Pancreas (tissue), 10 donors: ENCODE results near the gene TCF7L2. TPM values are rescaled to one million over a fixed set of nuclear protein-coding genes. Genes with fewer than 3 reads are reported as not detected.

ENCODE experiments used
- ATAC-seq, 4 donors: fragments of 200-7000 bp; cut with Tn5 transposase; one replicate each; pipeline versions ENCODE4 v1.8.0 to v1.9.1; 2020; ENCODE audit warnings: mild to moderate bottlenecking in 4 of 4, moderate library complexity in 4 of 4
- DNase-seq, 6 donors: peaks; one replicate each; pipeline ENCODE4 v3.0.0-alpha.2; 2020
- FAIRE-seq: peaks from 2 replicates; lab custom pipeline; 2012; peaks lifted over from hg19 to GRCh38; lab: Jason Lieb, UNC
- H3K27ac ChIP-seq, 4 donors: fragments of 200-600 bp; sonication (generic); 1 replicate in 3 of 4; 2 replicates in 1 of 4; pipeline versions ENCODE4 v1.5.0 to v1.8.0; 2020
- H3K27me3 ChIP-seq, 4 donors: fragments of 200-600 bp; one replicate each; pipeline ENCODE4 v1.8.0; 2021
- H3K36me3 ChIP-seq, 3 donors: fragments of 200-600 bp; sonication (generic) in 1 of 3; one replicate each; pipeline versions ENCODE4 v1.5.0 to v1.8.0; 2020 to 2021
- H3K4me1 ChIP-seq, 3 donors: fragments of 200-600 bp; one replicate each; pipeline ENCODE4 v1.8.0; 2021
- H3K4me3 ChIP-seq, 4 donors: fragments of 200-600 bp; sonication (generic) in 2 of 4; one replicate each; pipeline versions ENCODE4 v1.5.0 to v1.8.0; 2020 to 2021
- H3K9me3 ChIP-seq, 4 donors: fragments of 200-600 bp; one replicate each; pipeline ENCODE4 v1.8.0; 2021
- WGBS, 2 donors: extraction: QIAGEN DNeasy Blood & Tissue Kit; methylation state at CpG; one replicate each; pipeline ENCODE4 v1.1.7; 2013; 5-methylcytosine and 5-hydroxymethylcytosine counted together
- intact Hi-C, 3 donors: fragments of 100-400 bp; cut with DNase I; formaldehyde crosslinking; loops; one replicate each; pipeline versions ENCODE4 v1.11.1 to v1.14.2; 2022
- polyA plus RNA-seq, 2 donors: library from polyadenylated mRNA; stranded (reverse); fragments of 200-250 nt; gene quantifications; one replicate each; pipeline ENCODE4 v1.2.3, GENCODE V29; 2013
- total RNA-seq, 6 donors: library from RNA; stranded (reverse); fragmentation: NEBNext Ultra II Directional in 4 of 6; extraction: Animal tissue kit (Norgen Biotek cat#: 25700) in 4 of 6; gene quantifications; one replicate each; pipeline versions ENCODE4 v1.2.1 to v1.2.4, GENCODE V29; 2021 to 2023
- TF ChIP-seq, protein P1 (sequence below), 4 donors: fragments of 200-600 bp; sonication (generic) in 3 of 4; IDR thresholded peaks; one replicate each; pipeline versions ENCODE4 v1.5.0 to v1.8.0; 2021; ENCODE audit warnings: antibody characterized with exemption in 4 of 4
- donor health status: healthy with polysubstance abuse.
- donor health status: DM: no; HTN: no; CAD: no; lungs with moderate emphysema.
- donor health status: DM: no; HTN: no; CAD: no.
- donor health status: control.
- donor health status: control.
- donor health status: Bipolar disorder and iron deficiency.
- donor health status: DM: yes; HTN: yes; CAD: no.
- donor health status: DM: no; HTN: no; CAD: no.
- donor health status: DM: no; HTN: no; CAD: no.
- donor health status: DM: yes; HTN: yes; CAD: no.

TCF7L2 gene
- total and polyA plus RNA-seq, 8 donors: 7.9 to 22.3 (median 11.6) TPM

DNA sequence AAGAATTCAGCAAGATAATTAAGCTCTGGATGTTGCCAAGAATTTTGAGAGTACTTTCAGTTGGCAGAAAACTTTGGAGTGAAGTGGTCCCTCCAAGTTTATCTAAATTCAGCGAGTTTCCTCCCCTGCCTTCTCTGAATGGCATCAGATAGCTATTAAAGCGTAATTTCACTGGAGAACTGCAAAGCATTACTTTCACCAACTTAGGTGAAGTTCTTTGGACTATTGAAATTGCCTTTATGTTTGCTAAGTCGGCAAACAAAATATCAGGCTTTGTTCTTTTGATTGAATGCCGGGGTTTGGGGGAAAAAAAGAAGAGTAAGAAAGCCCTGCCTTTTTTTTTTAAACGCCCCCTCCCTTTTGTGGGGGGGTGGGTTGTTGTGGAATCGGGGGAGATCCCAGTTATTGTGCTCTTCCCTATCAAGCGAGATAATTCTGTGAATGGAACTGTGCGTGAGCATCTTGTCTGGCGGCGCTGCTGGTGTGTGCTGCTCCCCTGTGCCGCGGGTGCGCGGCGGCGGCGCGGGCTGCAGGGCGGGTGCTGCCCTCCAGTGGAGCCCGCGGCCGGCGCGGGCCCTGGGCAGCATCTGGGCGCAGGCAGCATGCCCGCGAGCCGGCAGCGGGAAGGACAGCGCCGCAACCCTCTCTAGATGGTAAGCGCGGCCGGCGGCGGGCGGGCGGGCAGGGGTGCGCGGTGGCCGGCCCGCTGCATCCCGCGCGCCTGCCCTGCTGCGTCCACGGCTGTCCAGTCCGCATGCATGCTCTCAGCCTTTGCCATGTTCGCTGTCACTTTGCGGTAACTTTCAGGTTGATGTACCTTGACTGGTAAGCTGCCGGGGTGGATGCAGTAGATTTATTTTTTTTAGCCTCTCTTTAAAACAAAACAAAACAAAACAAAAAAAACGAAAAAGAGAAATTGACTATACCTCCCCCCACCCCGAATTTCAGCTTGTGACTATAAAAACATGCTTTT is 176.5 kb downstream of the TCF7L2 start:
- FAIRE-seq: no peak
- TF ChIP-seq, protein P1, sequence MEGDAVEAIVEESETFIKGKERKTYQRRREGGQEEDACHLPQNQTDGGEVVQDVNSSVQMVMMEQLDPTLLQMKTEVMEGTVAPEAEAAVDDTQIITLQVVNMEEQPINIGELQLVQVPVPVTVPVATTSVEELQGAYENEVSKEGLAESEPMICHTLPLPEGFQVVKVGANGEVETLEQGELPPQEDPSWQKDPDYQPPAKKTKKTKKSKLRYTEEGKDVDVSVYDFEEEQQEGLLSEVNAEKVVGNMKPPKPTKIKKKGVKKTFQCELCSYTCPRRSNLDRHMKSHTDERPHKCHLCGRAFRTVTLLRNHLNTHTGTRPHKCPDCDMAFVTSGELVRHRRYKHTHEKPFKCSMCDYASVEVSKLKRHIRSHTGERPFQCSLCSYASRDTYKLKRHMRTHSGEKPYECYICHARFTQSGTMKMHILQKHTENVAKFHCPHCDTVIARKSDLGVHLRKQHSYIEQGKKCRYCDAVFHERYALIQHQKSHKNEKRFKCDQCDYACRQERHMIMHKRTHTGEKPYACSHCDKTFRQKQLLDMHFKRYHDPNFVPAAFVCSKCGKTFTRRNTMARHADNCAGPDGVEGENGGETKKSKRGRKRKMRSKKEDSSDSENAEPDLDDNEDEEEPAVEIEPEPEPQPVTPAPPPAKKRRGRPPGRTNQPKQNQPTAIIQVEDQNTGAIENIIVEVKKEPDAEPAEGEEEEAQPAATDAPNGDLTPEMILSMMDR (IDR thresholded peaks at IDR 0.05): peak; percentile 63 to 76 (median 70)
- intact Hi-C loops: loop anchor here in 1 of 3 donors (10.0 kb wide), 1 partner anchor 172 kb away; the partner anchor contains the start of gene TCF7L2
- peak; percentile 54 to 91 (median 72) for DNase-seq
- H3K27me3 ChIP-seq: no peaks in the 10 kb centered on the region
- 6 to 9% methylated on average over 45 to 53 of the region's 53 CpGs for WGBS, 2 donors
- ATAC-seq: peak; percentile 99 to 100 (median 100)
- no peaks in the 10 kb centered on the region for H3K36me3 ChIP-seq
- no peaks in the 10 kb centered on the region for H3K9me3 ChIP-seq
- peaks cover 3 to 9% (median 4%) of the 10 kb centered on the region in 3 donors for H3K4me1 ChIP-seq
- H3K4me3 ChIP-seq: peak overlapping the region in 2 of 4 donors; percentile 25 to 34
- no peak overlapping the region for H3K27ac ChIP-seq

DNA sequence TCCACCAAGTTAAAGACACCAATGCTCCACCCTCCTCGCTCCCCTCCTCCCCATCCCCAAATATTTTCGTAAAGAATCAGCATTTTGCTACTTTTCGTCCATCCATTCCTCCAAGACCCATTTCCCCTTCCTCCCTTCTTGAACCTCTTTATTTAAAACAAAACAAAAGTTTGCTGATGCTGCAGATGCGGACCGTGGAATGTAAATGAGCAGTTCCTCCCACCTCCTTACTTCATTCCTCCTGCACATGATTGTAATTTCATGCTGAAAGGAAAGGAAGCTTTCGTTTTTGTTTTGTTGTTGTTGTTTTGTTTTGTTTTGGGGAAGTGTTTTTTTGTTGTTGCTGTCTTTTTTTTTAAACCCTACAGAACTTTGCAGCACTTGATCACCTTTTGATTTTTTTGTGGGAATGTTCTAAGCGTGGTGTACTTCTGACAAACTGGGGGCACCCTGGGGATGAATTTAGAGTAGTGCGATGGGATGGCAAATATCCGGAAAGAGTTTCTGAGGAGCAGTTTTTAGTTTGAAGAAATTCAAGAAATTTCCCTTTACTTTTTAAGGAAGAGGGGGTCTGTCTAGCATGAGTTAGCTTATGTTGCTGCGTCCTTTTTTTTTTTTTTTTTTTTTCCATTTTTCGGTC is 177.3 kb downstream of the TCF7L2 start:
- peaks cover 4 to 14% (median 11%) of the 10 kb centered on the region in 3 donors for H3K4me1 ChIP-seq
- DNase-seq: no peak
- no peaks in the 10 kb centered on the region for H3K27me3 ChIP-seq
- intact Hi-C loops: loop anchor here in 1 of 3 donors (10.0 kb wide), 1 partner anchor 173 kb away; the partner anchor contains the start of gene TCF7L2
- no peak for ATAC-seq
- FAIRE-seq: no peak
- H3K36me3 ChIP-seq: no peaks in the 10 kb centered on the region
- TF ChIP-seq, protein P1 (IDR thresholded peaks at IDR 0.05): no peak
- peak overlapping the region in 1 of 4 donors; percentile 25 for H3K4me3 ChIP-seq
- H3K9me3 ChIP-seq: no peaks in the 10 kb centered on the region
- H3K27ac ChIP-seq: no peak overlapping the region
- WGBS, 2 donors: 81 to 88% methylated on average over 11 of the region's 11 CpGs

DNA sequence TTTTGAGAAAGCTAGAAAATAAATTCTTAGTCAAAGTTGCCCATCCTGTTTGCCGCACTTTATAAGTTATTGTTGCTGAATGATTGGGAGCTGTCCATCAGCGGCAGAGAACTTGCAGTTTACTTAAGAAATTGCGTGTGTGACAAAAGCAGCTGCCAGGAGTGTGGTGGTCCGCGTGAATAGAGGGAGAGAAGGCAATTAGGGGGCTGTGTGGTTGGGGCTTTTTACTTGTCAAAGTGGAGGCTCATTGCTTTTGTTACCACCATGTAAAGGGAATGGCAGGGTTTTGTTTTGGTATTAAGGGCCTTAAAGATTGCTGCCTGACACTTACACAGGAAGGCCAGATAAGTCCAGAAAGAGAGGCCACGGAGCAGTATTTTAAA is 177.8 kb downstream of the TCF7L2 start:
- TF ChIP-seq, protein P1 (IDR thresholded peaks at IDR 0.05): no peak
- no peak for DNase-seq
- intact Hi-C loops: loop anchor here in 1 of 3 donors (10.0 kb wide), 1 partner anchor 173 kb away; the partner anchor contains the start of gene TCF7L2
- H3K4me1 ChIP-seq: peaks cover 4 to 14% (median 14%) of the 10 kb centered on the region in 3 donors
- H3K36me3 ChIP-seq: no peaks in the 10 kb centered on the region
- no peak for FAIRE-seq
- ATAC-seq: no peak
- H3K9me3 ChIP-seq: no peaks in the 10 kb centered on the region
- 94% methylated on average over 6 of the region's 6 CpGs for WGBS, 2 donors
- no peaks in the 10 kb centered on the region for H3K27me3 ChIP-seq
- no peak overlapping the region for H3K27ac ChIP-seq
- no peak overlapping the region for H3K4me3 ChIP-seq

DNA sequence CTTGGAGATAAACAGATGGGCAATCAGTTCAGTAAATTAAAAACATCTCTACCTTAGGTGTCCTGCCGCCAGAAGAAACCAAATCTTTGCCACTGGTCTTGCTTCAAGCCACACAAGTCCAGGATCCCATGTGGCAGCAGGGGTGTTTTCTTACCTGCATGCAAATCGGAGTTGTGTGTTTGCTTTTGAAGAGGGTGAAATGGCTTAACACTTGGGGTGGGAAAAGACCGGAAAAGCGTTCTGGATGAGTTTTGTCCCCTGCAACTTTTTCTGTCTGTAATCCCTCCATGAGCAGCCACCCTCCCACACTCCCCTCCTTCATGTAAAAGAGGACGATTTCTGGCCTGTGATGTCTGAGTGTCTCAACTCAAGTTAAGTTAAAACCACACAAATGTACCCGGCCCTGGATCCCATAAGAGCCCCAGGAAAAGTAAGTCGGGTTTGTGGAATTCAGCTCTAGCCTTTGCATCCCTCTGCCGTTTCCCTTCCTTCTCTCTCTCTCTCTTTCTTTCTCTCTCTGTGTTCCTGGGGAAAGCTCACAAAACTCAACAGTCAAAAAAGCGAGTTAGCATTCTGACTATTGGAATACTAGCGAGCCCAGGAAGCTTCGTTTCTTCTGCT is 178.5 kb downstream of the TCF7L2 start:
- 83% methylated on average over 11 of the region's 11 CpGs for WGBS, 2 donors
- DNase-seq: no peak
- FAIRE-seq: no peak
- no peak overlapping the region for H3K27ac ChIP-seq
- intact Hi-C loops: loop anchor here in 1 of 3 donors (10.0 kb wide), 1 partner anchor 174 kb away; the partner anchor contains the start of gene TCF7L2
- TF ChIP-seq, protein P1 (IDR thresholded peaks at IDR 0.05): no peak
- no peak overlapping the region for H3K4me3 ChIP-seq
- H3K4me1 ChIP-seq: peaks cover 7 to 16% (median 10%) of the 10 kb centered on the region in 3 donors
- no peaks in the 10 kb centered on the region for H3K27me3 ChIP-seq
- ATAC-seq: no peak
- H3K9me3 ChIP-seq: no peaks in the 10 kb centered on the region
- no peaks in the 10 kb centered on the region for H3K36me3 ChIP-seq
